DND-41 (cell line): ENCODE results near the gene TTC28.

Experiments
- ATAC-seq: fragments of 200-7000 bp; cut with Tn5 transposase; 3 replicates; pipeline ENCODE4 v1.9.1; 2021; ENCODE audit warnings: low read depth; ENCODE audit not compliant: insufficient read depth
- DNase-seq: peaks from one replicate; pipeline ENCODE4 v3.0.0-alpha.2; 2020
- H2AFZ ChIP-seq: 2 replicates; pipeline ENCODE4 v1.6.0; 2012; ENCODE audit warnings: low read depth, low read length
- H3K27ac ChIP-seq: 2 replicates; pipeline ENCODE4 v1.5.1; 2012; ENCODE audit warnings: low read length, inconsistent platforms
- H3K27me3 ChIP-seq: fragments of 200-600 bp; sonication (generic); 2 replicates; pipeline ENCODE4 v1.6.0; 2012; ENCODE audit warnings: low read length, mild to moderate bottlenecking, inconsistent platforms; ENCODE audit not compliant: insufficient read depth, poor library complexity
- H3K36me3 ChIP-seq: 2 replicates; pipeline ENCODE4 v1.5.1; 2012; ENCODE audit warnings: low read length, inconsistent platforms; ENCODE audit not compliant: insufficient read depth
- H3K4me1 ChIP-seq: 2 replicates; pipeline ENCODE4 v1.5.1; 2012; ENCODE audit warnings: mild to moderate bottlenecking, low read length; ENCODE audit not compliant: insufficient read depth
- H3K4me2 ChIP-seq: 2 replicates; pipeline ENCODE4 v1.6.0; 2012; ENCODE audit warnings: mild to moderate bottlenecking, moderate library complexity, low read length, inconsistent platforms; ENCODE audit not compliant: insufficient read depth
- H3K4me3 ChIP-seq, 2 experiments: fragments of 200-600 bp in 1 of 2; shearing (Covaris generic) in 1 of 2; 2 replicates each; pipeline ENCODE4 v1.5.1; 2012 to 2016; ENCODE audit warnings: inconsistent platforms in 2 of 2, low read length in 2 of 2, mild to moderate bottlenecking in 2 of 2, low read depth in 1 of 2, moderate library complexity in 1 of 2
- H3K79me2 ChIP-seq: 2 replicates; pipeline ENCODE4 v1.6.0; 2012; ENCODE audit warnings: low read length, inconsistent platforms; ENCODE audit not compliant: insufficient read depth
- H3K9ac ChIP-seq: 2 replicates; pipeline ENCODE4 v1.6.0; 2012; ENCODE audit warnings: low read depth, mild to moderate bottlenecking, inconsistent platforms, low read length, moderate library complexity
- H3K9me3 ChIP-seq: 2 replicates; pipeline ENCODE4 v1.5.1; 2012; ENCODE audit warnings: low read length, moderate library complexity, mild to moderate bottlenecking, inconsistent platforms; ENCODE audit not compliant: insufficient read depth, severe bottlenecking
- H4K20me1 ChIP-seq: 2 replicates; pipeline ENCODE4 v1.6.0; 2012; ENCODE audit warnings: low read length; ENCODE audit not compliant: insufficient read depth
- CTCF ChIP-seq: IDR thresholded peaks from 2 replicates; pipeline ENCODE4 v1.5.1; 2012; ENCODE audit warnings: borderline replicate concordance, low read length, moderate library complexity, mild to moderate bottlenecking; ENCODE audit not compliant: poor library complexity, severe bottlenecking; ENCODE audit errors: extremely low read depth
- EZH2 ChIP-seq: IDR thresholded peaks from 3 replicates; pipeline ENCODE4 v1.6.1; 2012; ENCODE audit warnings: borderline replicate concordance, low read depth, mild to moderate bottlenecking, moderate library complexity, low read length, inconsistent platforms; ENCODE audit not compliant: severe bottlenecking

Gene TTC28

GRCh38 chr22:28016781-28017557 lies 662.7 kb downstream of the TTC28 start:
- H3K4me3 ChIP-seq, result no peak overlapping the region
- peaks cover 62% of the 10 kb centered on the region for H3K36me3 ChIP-seq
- H2AFZ ChIP-seq, result no peak overlapping the region
- no peaks in the 10 kb centered on the region for H3K79me2 ChIP-seq
- H3K27ac ChIP-seq, result no peak overlapping the region
- no peak overlapping the region for H3K4me2 ChIP-seq
- H4K20me1 ChIP-seq, result peaks cover 4% of the 10 kb centered on the region; the same call in 1 of the 2 replicates
- ATAC-seq (no peak), DNase-seq (no peak)
- no peak overlapping the region for H3K9ac ChIP-seq
- TF ChIP-seq EZH2, result no peak
- TF ChIP-seq CTCF, result no peak
- H3K9me3 ChIP-seq, result no peaks in the 10 kb centered on the region
- no peaks in the 10 kb centered on the region for H3K27me3 ChIP-seq
- peaks cover 37% of the 10 kb centered on the region for H3K4me1 ChIP-seq

- H3K9me3 ChIP-seq, result no peaks in the 10 kb centered on the region
- no peak for TF ChIP-seq CTCF
- no peak for TF ChIP-seq EZH2
- H3K4me1 ChIP-seq, result peaks cover 27% of the 10 kb centered on the region
- no peak overlapping the region for H3K27ac ChIP-seq
- no peak overlapping the region for H3K4me3 ChIP-seq
- ATAC-seq (no peak), DNase-seq (no peak)
- H3K36me3 ChIP-seq, result peaks cover 56% of the 10 kb centered on the region
- no peaks in the 10 kb centered on the region for H3K79me2 ChIP-seq
- no peak overlapping the region for H3K9ac ChIP-seq
- H2AFZ ChIP-seq, result no peak overlapping the region
- H3K27me3 ChIP-seq, result no peaks in the 10 kb centered on the region
- H3K4me2 ChIP-seq, result no peak overlapping the region
- peaks cover 4% of the 10 kb centered on the region; the same call in 1 of the 2 replicates for H4K20me1 ChIP-seq
These were observed 663.7 kb downstream of the TTC28 start for GRCh38 chr22:28015676-28016601.

- Histone ChIP-seq H3K4me1 (peaks cover 18% of the 10 kb centered on the region), H3K27me3 (no peaks in the 10 kb centered on the region), H2AFZ (no peak overlapping the region), H4K20me1 (peaks cover 4% of the 10 kb centered on the region; the same call in 1 of the 2 replicates), H3K9ac (no peak overlapping the region), H3K79me2 (no peaks in the 10 kb centered on the region), H3K4me3 (no peak overlapping the region), H3K36me3 (peaks cover 52% of the 10 kb centered on the region), H3K27ac (no peak overlapping the region), H3K4me2 (no peak overlapping the region), H3K9me3 (no peaks in the 10 kb centered on the region)
- no peak for DNase-seq
- ATAC-seq, result no peak
- TF ChIP-seq EZH2, result no peak
- no peak for TF ChIP-seq CTCF
These were observed 664.6 kb downstream of the TTC28 start for GRCh38 chr22:28015046-28015425.
